GM19239 (cell line): ENCODE data around the gene ALPK3.

Experiments
- DNase-seq: peaks from one replicate; pipeline ENCODE4 v3.0.0; 2011; ENCODE audit warnings: low spot score; ENCODE audit not compliant: insufficient read length
- FAIRE-seq: peaks from 2 replicates; lab custom pipeline; 2011; peaks lifted over from hg19 to GRCh38; lab: Jason Lieb, UNC

Gene ALPK3

GRCh38 chr15:84816694-84817465 is at the start of gene ALPK3:
TSS of gene ALPK3 (plus strand) at chr15:84817356. CDS start at chr15:84817453, 97 bp downstream.
- no peak for FAIRE-seq

GRCh38 chr15:84772031-84772430 is 45.1 kb upstream of the ALPK3 start:
- DNase-seq (no peak), FAIRE-seq (no peak)

More at GRCh38 chr15:84816694-84817465, at the start of gene ALPK3:
- DNase-seq = no peak

- no peak for DNase-seq
- no peak for FAIRE-seq
Observed at GRCh38 chr15:84772467-84772866, 44.7 kb upstream of the ALPK3 start.

GRCh38 chr15:84773716-84774115 is 43.4 kb upstream of the ALPK3 start:
- DNase-seq (no peak), FAIRE-seq (peak; percentile 39)

GRCh38 chr15:84775867-84776449 is 41.2 kb upstream of the ALPK3 start:
- no peak for DNase-seq
- FAIRE-seq = no peak

- FAIRE-seq (no peak), DNase-seq (no peak)
Observed at GRCh38 chr15:84778194-84778593, 39.0 kb upstream of the ALPK3 start.

- no peak for DNase-seq
- FAIRE-seq = no peak
Observed at GRCh38 chr15:84780492-84780891, 36.7 kb upstream of the ALPK3 start.

- DNase-seq (no peak), FAIRE-seq (no peak)
Observed at GRCh38 chr15:84781495-84781894, 35.7 kb upstream of the ALPK3 start.

- DNase-seq (no peak), FAIRE-seq (no peak)
Observed at GRCh38 chr15:84782346-84782745, 34.8 kb upstream of the ALPK3 start.

- FAIRE-seq (no peak), DNase-seq (no peak)
Observed at GRCh38 chr15:84783493-84784251, 33.5 kb upstream of the ALPK3 start.

- DNase-seq (no peak), FAIRE-seq (no peak)
Observed at GRCh38 chr15:84784262-84784661, 32.9 kb upstream of the ALPK3 start.

- DNase-seq = no peak
- no peak for FAIRE-seq
Observed at GRCh38 chr15:84785053-84785452, 32.1 kb upstream of the ALPK3 start.

- FAIRE-seq = no peak
Observed at GRCh38 chr15:84788500-84788899, 28.7 kb upstream of the ALPK3 start.

GRCh38 chr15:84789762-84790161 is 27.4 kb upstream of the ALPK3 start:
- FAIRE-seq (no peak), DNase-seq (no peak)

More at GRCh38 chr15:84788500-84788899, 28.7 kb upstream of the ALPK3 start:
- DNase-seq = no peak

GRCh38 chr15:84790676-84791075 is 26.5 kb upstream of the ALPK3 start:
- FAIRE-seq (no peak), DNase-seq (no peak)

GRCh38 chr15:84791763-84792162 is 25.4 kb upstream of the ALPK3 start:
- no peak for FAIRE-seq

GRCh38 chr15:84793431-84794161 is 23.6 kb upstream of the ALPK3 start:
- FAIRE-seq = no peak
- DNase-seq = no peak

More at GRCh38 chr15:84791763-84792162, 25.4 kb upstream of the ALPK3 start:
- no peak for DNase-seq

GRCh38 chr15:84794162-84794547 is 23.0 kb upstream of the ALPK3 start:
- DNase-seq (no peak), FAIRE-seq (no peak)

- no peak for DNase-seq
- FAIRE-seq = no peak
Observed at GRCh38 chr15:84795186-84795585, 22.0 kb upstream of the ALPK3 start.

GRCh38 chr15:84797212-84797611 is 19.9 kb upstream of the ALPK3 start:
- FAIRE-seq (no peak), DNase-seq (no peak)
